Adrenal gland (tissue), 12 donors: ENCODE data around the gene BCAS4. TPM values are rescaled to one million over a fixed set of nuclear protein-coding genes. Genes with fewer than 3 reads are reported as not detected.

Source experiments
- DNase-seq, 7 donors: peaks; one replicate each; pipeline ENCODE4 v3.0.0-alpha.2; 2019 to 2020
- H3K27ac ChIP-seq, 5 donors: fragments of 200-600 bp; sonication (generic) in 4 of 5; 1 replicate in 3 of 5; 2 replicates in 2 of 5; pipeline versions ENCODE4 v1.5.1 to v1.8.0; 2016 to 2020; ENCODE audit warnings: mild to moderate bottlenecking in 1 of 5
- H3K27me3 ChIP-seq: fragments of 200-600 bp; 2 replicates; pipeline ENCODE4 v1.8.0; 2021
- H3K36me3 ChIP-seq, 2 donors: fragments of 200-600 bp; replicated peaks in 1 of 2; 1 replicate in 1 of 2; 2 replicates in 1 of 2; pipeline versions ENCODE4 v1.5.1 to v1.8.0; 2018 to 2022
- H3K4me1 ChIP-seq, 2 donors: fragments of 200-600 bp; replicated peaks in 1 of 2; 1 replicate in 1 of 2; 2 replicates in 1 of 2; pipeline versions ENCODE4 v1.5.1 to v1.8.0; 2018 to 2021
- H3K4me3 ChIP-seq, 4 donors: fragments of 200-600 bp; sonication (generic) in 3 of 4; one replicate each; pipeline ENCODE4 v1.5.1; 2016 to 2018
- H3K9me3 ChIP-seq, 3 donors: fragments of 200-600 bp; sonication (generic) in 1 of 3; replicated peaks in 1 of 3; 1 replicate in 2 of 3; 2 replicates in 1 of 3; pipeline versions ENCODE4 v1.5.1 to v1.8.0; 2016 to 2021
- POLR2A ChIP-seq, 2 donors: fragments of 450-650 bp; IDR thresholded peaks; one replicate each; pipeline ENCODE4 v1.6.1; 2017; ENCODE audit warnings: antibody characterized with exemption in 2 of 2, mild to moderate bottlenecking in 2 of 2, moderate library complexity in 1 of 2
- WGBS, 4 donors: extraction: QIAGEN DNeasy Blood & Tissue Kit in 2 of 4; methylation state at CpG; one replicate each; pipeline versions ENCODE4 v1.1.5 to v1.1.7; 2013 to 2017; 5-methylcytosine and 5-hydroxymethylcytosine counted together
- intact Hi-C, 2 donors: fragments of 100-400 bp; cut with DNase I; formaldehyde crosslinking; loops; one replicate each; pipeline versions ENCODE4 v1.14.1 to v1.15.0; 2022 to 2023
- polyA plus RNA-seq, 3 donors: library from polyadenylated mRNA; stranded (reverse); fragments of 200-250 nt in 2 of 3; fragments of 350-450 nt in 1 of 3; fragmentation: Illumina TruSeq in 1 of 3; extraction: RNeasy Lipid Tissue Mini Kit (QIAGEN cat#74804) in 1 of 3; gene quantifications; one replicate each; pipeline ENCODE4 v1.2.3, GENCODE V29; 2013 to 2014
- total RNA-seq, 9 donors: library from RNA; depleted of rRNA in 4 of 9; stranded (reverse); fragments of >200 nt in 4 of 9; fragments of 120-200 nt in 1 of 9; fragmentation: NEBNext Ultra II Directional in 1 of 9; extraction: Animal tissue kit (Norgen Biotek cat#: 25700) in 1 of 9; gene quantifications; one replicate each; pipeline versions ENCODE4 v1.1.0 to v1.2.4, GENCODE V29; 2013 to 2023
- TF ChIP-seq, protein P1 (sequence below), 6 experiments: fragments of 450-650 bp in 4 of 6; fragments of 200-600 bp in 2 of 6; sonication (generic) in 1 of 6; IDR thresholded peaks; 1 replicate in 5 of 6; 2 replicates in 1 of 6; pipeline versions ENCODE4 v1.5.1 to v1.8.0; 2016 to 2021; ENCODE audit warnings: antibody characterized with exemption in 6 of 6, mild to moderate bottlenecking in 2 of 6, moderate library complexity in 1 of 6
- donor health status: healthy with polysubstance abuse.
- donor health status: Bipolar disorder and iron deficiency.
- donor health status: DM: yes; HTN: yes; CAD: no.
- donor health status: DM: no; HTN: no; CAD: no.
- donor health status: DM: no; HTN: no; CAD: no.
- donor health status: DM: yes; HTN: yes; CAD: no.

BCAS4 gene
- total and polyA plus RNA-seq, 12 donors: 0.66 to 5.1 (median 1.5) TPM

DNA sequence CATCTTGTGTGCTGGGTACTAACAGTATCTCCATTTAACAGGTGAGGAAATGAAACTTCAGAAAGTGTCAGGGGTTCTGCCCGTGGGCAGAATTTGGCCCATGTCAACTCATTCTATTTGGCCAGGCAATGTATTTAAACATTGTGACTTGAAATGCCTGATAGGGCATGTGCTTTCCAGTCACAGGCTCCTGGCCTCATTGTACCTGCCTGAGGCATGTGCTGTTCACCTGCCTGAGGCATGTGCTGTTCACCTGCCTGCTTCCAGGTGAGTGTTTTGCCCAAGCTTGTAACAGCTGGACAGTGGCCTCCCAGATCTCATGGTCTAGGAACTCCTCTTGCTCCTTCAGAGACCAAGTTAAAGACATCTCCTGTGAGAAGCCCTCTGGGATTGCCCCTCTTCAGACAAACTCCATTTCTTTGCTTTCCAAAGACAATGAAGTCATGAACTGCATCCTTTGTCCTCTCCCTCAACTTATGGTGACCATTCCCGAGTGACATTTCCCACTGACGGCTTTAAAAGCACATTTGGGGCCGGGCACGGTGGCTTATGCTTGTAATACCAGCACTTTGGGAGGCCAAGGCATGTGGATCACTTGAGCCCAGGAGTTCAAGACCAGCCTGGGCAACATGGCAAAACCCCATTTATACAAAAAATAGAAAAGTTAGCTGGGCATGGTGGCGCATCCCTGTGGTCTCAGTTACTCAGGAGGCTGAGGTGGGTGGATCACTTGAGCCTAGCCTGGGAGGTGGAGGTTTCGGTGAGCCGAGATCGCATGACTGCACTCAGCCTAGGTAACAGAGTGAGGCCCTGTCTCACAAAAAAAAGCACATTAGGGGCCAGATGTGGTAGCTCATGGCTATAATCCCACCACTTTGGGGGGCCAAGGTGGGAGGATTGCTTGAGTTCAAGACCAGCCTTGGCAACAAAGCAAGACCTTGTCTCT lies 48.7 kb downstream of the BCAS4 start:
- no peak for TF ChIP-seq POLR2A (IDR thresholded peaks at IDR 0.05)
- TF ChIP-seq, protein P1, sequence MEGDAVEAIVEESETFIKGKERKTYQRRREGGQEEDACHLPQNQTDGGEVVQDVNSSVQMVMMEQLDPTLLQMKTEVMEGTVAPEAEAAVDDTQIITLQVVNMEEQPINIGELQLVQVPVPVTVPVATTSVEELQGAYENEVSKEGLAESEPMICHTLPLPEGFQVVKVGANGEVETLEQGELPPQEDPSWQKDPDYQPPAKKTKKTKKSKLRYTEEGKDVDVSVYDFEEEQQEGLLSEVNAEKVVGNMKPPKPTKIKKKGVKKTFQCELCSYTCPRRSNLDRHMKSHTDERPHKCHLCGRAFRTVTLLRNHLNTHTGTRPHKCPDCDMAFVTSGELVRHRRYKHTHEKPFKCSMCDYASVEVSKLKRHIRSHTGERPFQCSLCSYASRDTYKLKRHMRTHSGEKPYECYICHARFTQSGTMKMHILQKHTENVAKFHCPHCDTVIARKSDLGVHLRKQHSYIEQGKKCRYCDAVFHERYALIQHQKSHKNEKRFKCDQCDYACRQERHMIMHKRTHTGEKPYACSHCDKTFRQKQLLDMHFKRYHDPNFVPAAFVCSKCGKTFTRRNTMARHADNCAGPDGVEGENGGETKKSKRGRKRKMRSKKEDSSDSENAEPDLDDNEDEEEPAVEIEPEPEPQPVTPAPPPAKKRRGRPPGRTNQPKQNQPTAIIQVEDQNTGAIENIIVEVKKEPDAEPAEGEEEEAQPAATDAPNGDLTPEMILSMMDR (IDR thresholded peaks at IDR 0.05): no peak
- no peak overlapping the region for H3K4me3 ChIP-seq
- WGBS, 4 donors: 88 to 94% (median 91%) methylated on average over 9 of the region's 9 CpGs
- no peaks in the 10 kb centered on the region for H3K27me3 ChIP-seq
- no peaks in the 10 kb centered on the region for H3K9me3 ChIP-seq
- H3K27ac ChIP-seq: no peak overlapping the region
- no peak for DNase-seq
- H3K4me1 ChIP-seq: peaks cover 5 to 7% of the 10 kb centered on the region in 2 donors
- no peaks in the 10 kb centered on the region for H3K36me3 ChIP-seq
- intact Hi-C loops: no loop called here

DNA sequence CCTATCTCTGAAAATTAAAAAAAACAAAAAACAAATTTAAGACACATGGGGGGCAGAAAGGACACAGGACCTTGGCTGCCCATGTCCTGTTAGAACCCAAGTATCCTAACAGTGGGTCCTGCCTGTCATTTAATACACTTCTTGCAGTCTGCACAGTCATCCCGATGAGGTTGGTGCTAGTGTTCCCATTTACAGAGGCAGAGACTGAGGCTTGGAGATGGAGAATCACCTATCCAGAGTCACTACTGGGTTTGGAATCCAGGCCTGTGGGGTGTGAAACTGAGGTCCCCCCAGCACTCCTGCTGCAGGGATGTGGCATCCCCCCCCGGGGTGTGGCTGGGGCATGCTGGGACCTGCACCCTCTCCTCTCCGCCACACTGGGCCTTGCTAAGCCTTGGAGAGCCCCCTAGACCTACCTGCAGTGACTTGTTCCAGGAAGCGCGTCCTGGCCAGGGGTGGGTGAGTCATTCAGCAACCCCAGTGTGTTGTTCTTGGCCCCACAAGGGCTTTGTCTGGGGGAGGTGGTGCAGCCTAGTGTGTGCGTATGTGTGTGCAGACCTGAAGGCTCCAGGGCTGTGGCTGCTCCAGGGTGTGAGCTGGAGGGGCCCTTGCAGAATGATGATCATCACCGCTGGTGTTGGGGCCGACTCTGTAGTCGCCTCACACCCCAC lies 49.7 kb downstream of the BCAS4 start:
- intact Hi-C loops: no loop called here
- WGBS, 4 donors: 76 to 92% (median 88%) methylated on average over 5 to 9 of the region's 9 CpGs
- no peak overlapping the region for H3K27ac ChIP-seq
- DNase-seq: no peak
- H3K4me1 ChIP-seq: peaks cover 8 to 14% of the 10 kb centered on the region in 2 donors
- no peaks in the 10 kb centered on the region for H3K27me3 ChIP-seq
- H3K4me3 ChIP-seq: no peak overlapping the region
- TF ChIP-seq POLR2A (IDR thresholded peaks at IDR 0.05): no peak
- TF ChIP-seq, protein P1 (IDR thresholded peaks at IDR 0.05): no peak
- H3K36me3 ChIP-seq: no peaks in the 10 kb centered on the region
- H3K9me3 ChIP-seq: no peaks in the 10 kb centered on the region

DNA sequence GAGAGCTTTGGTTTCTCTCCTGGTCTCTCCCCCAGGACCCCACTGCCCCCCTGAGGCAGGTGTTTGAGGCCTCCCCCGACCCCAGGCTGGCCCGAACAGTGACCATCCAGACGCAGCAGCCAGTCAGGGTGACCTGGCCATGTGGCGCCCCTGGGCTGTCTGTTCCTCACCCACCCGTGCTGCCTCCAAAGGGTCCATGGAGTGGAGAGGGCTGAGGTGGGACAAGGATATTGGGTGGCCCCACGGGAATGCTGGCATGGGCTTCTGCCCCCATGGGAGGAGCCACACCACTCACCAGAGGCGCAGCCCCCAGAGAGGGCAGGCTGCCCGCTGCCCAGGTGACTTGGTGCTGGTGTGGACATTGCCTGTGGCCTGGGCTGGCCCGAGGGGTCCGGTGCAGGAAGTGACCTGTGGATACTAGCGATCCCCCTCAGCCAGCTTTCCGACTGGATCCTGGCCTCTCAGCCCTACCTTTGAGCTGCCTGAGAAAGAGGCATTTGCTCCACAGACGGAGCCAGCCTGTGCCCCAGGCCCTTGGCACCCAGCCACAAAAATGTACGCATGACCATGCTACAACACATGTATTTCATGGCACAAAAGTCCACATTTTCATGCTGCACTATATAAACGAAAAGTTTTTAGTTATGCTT lies 50.8 kb downstream of the BCAS4 start:
- Histone ChIP-seq H3K27me3 (no peaks in the 10 kb centered on the region), H3K9me3 (no peaks in the 10 kb centered on the region), H3K4me3 (no peak overlapping the region), H3K27ac (no peak overlapping the region), H3K4me1 (peaks cover 8 to 14% of the 10 kb centered on the region in 2 donors), H3K36me3 (no peaks in the 10 kb centered on the region)
- 84 to 94% (median 91%) methylated on average over 5 to 15 of the region's 15 CpGs for WGBS, 4 donors
- intact Hi-C loops: no loop called here
- no peak for TF ChIP-seq POLR2A (IDR thresholded peaks at IDR 0.05)
- TF ChIP-seq, protein P1 (IDR thresholded peaks at IDR 0.05): no peak
- DNase-seq: no peak

DNA sequence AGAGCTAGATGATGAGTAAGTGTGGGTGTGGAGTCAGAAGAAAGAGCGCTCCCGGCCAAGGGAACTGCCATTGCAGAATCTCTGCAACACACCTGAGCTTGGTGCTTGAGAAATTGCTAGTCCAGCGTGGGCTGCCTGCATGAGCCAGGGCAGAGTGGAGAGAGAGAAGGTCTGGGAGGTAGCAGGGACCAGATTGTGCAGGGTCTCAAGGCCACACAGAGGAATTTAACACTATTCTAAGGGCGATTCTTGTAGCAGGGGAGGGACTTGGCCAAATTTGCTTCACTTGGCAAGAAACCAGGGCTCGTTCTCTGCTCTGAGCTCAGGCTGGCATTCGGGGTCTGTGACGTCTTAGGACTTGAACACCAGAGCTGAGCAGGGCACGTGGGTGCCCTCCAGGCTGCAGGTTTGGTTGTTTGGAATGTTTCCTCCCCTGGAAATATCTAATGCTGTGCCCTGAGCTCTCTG lies 53.5 kb downstream of the BCAS4 start:
- 10 to 51% (median 24%) methylated on average over 3 to 8 of the region's 8 CpGs for WGBS, 4 donors
- Histone ChIP-seq H3K4me3 (peak overlapping the region in 1 of 4 donors; percentile 5), H3K36me3 (no peaks in the 10 kb centered on the region), H3K27ac (peak overlapping the region in 1 of 5 donors; percentile 71), H3K9me3 (no peaks in the 10 kb centered on the region), H3K27me3 (no peaks in the 10 kb centered on the region), H3K4me1 (peaks cover 8 to 14% of the 10 kb centered on the region in 2 donors)
- TF ChIP-seq POLR2A (IDR thresholded peaks at IDR 0.05): peak in 1 of 2 donors; percentile 14
- TF ChIP-seq, protein P1 (IDR thresholded peaks at IDR 0.05): no peak
- intact Hi-C loops: no loop called here
- peak; percentile 42 to 79 (median 75) for DNase-seq
